GM18951 (cell line): ENCODE results near the gene KMT2B.

Experiments used
- POLR2A ChIP-seq: IDR thresholded peaks from 4 replicates; pipeline ENCODE4 v1.6.1; 2011; ENCODE audit warnings: mild to moderate bottlenecking; ENCODE audit not compliant: insufficient read length, insufficient read depth; ENCODE audit errors: extremely low read depth
- in situ Hi-C: fragments of 300-500 bp; cut with MboI; formaldehyde crosslinking; loops from one replicate; pipeline ENCODE4 v1.12.0; 2022; ENCODE audit warnings: low sequenced_read_pairs, mixed read lengths, inconsistent platforms; ENCODE audit not compliant: unreplicated experiment

The KMT2B gene

GRCh38 chr19:35695895-35696422 is 21.8 kb upstream of the KMT2B start:
- no peak for TF ChIP-seq POLR2A
- in situ Hi-C loops = loop anchor here (10.0 kb wide), 1 partner anchor 239 kb away; the partner anchor contains the start of gene LRFN3

- in situ Hi-C loops = loop anchor here (10.0 kb wide), 1 partner anchor 238 kb away; the partner anchor contains the start of gene LRFN3
- TF ChIP-seq POLR2A = no peak
Measured at GRCh38 chr19:35696835-35697234, 21.0 kb upstream of the KMT2B start.

- peak; percentile 78 for TF ChIP-seq POLR2A
- in situ Hi-C loops = no loop called here
Measured at GRCh38 chr19:35702223-35703012, 15.4 kb upstream of the KMT2B start.

- in situ Hi-C loops = no loop called here
- no peak for TF ChIP-seq POLR2A
Measured at GRCh38 chr19:35703343-35703742, 14.5 kb upstream of the KMT2B start.

GRCh38 chr19:35704218-35704617 is 13.6 kb upstream of the KMT2B start, which contains the start of gene ZBTB32:
Gene ZBTB32 (plus strand): TSS chr19:35704558. CDS start chr19:35714627, 10,069 bp downstream.
- in situ Hi-C loops = no loop called here
- no peak for TF ChIP-seq POLR2A

- no peak for TF ChIP-seq POLR2A
- in situ Hi-C loops = no loop called here
Measured at GRCh38 chr19:35708391-35708790, 9.4 kb upstream of the KMT2B start.

- peak; percentile 29 for TF ChIP-seq POLR2A
- in situ Hi-C loops = no loop called here
Measured at GRCh38 chr19:35710784-35711723, 6.7 kb upstream of the KMT2B start.

- peak; percentile 81 for TF ChIP-seq POLR2A
Measured at GRCh38 chr19:35712567-35713505, 5.0 kb upstream of the KMT2B start.

GRCh38 chr19:35713506-35713850 is 4.3 kb upstream of the KMT2B start:
- in situ Hi-C loops = no loop called here
- no peak for TF ChIP-seq POLR2A

More at GRCh38 chr19:35712567-35713505, 5.0 kb upstream of the KMT2B start:
- in situ Hi-C loops = no loop called here

- TF ChIP-seq POLR2A = no peak
Measured at GRCh38 chr19:35713904-35714495, 3.8 kb upstream of the KMT2B start.

GRCh38 chr19:35714601-35715354 is 3.0 kb upstream of the KMT2B start:
- in situ Hi-C loops = no loop called here
- TF ChIP-seq POLR2A = peak; percentile 32

More at GRCh38 chr19:35713904-35714495, 3.8 kb upstream of the KMT2B start:
- in situ Hi-C loops = no loop called here
